Measurements from ENCODE around the gene WNT9A.
"Not testable (repeated sequence)": the region's sequence is repeated elsewhere in the genome, so short reads cannot be mapped to it uniquely, and the experiment has no call there.

The WNT9A gene

GRCh38 chr1:227947676-227948492, at the start of gene WNT9A:
TSS of gene WNT9A (minus strand) at chr1:227947932. CDS start at chr1:227947887, 45 bp downstream.
- no peak for DNase-seq (ENCODE audit: low read depth in 2 of 2, low spot score in 1 of 2)

- DNase-seq (ENCODE audit: low read depth in 2 of 2, low spot score in 1 of 2), result no peak
These were observed 48.6 kb upstream of the WNT9A start for GRCh38 chr1:227996187-227996950.

- no peak for DNase-seq (ENCODE audit: low read depth in 2 of 2, low spot score in 1 of 2)
These were observed 47.0 kb upstream of the WNT9A start for GRCh38 chr1:227994632-227995300.

- DNase-seq (ENCODE audit: low read depth in 2 of 2, low spot score in 1 of 2), result no peak
These were observed 39.4 kb upstream of the WNT9A start for GRCh38 chr1:227987181-227987580.

- not testable (repeated sequence) for DNase-seq (ENCODE audit: low read depth in 2 of 2, low spot score in 1 of 2)
These were observed 28.0 kb upstream of the WNT9A start for GRCh38 chr1:227975583-227976283.

GRCh38 chr1:227973724-227974288, 26.1 kb upstream of the WNT9A start:
- DNase-seq (ENCODE audit: low read depth in 2 of 2, low spot score in 1 of 2), result not testable (repeated sequence)

GRCh38 chr1:227972843-227973374, 25.2 kb upstream of the WNT9A start:
- not testable (repeated sequence) for DNase-seq (ENCODE audit: low read depth in 2 of 2, low spot score in 1 of 2)

- DNase-seq (ENCODE audit: low read depth in 2 of 2, low spot score in 1 of 2), result not testable (repeated sequence)
These were observed 24.5 kb upstream of the WNT9A start for GRCh38 chr1:227972283-227972679.

- DNase-seq (ENCODE audit: low read depth in 2 of 2, low spot score in 1 of 2), result not testable (repeated sequence)
These were observed 24.0 kb upstream of the WNT9A start for GRCh38 chr1:227971643-227972282.

- not testable (repeated sequence) for DNase-seq (ENCODE audit: low read depth in 2 of 2, low spot score in 1 of 2)
These were observed 23.5 kb upstream of the WNT9A start for GRCh38 chr1:227971216-227971615.

GRCh38 chr1:227970076-227970995, 22.6 kb upstream of the WNT9A start:
- DNase-seq (ENCODE audit: low read depth in 2 of 2, low spot score in 1 of 2), result not testable (repeated sequence)

- DNase-seq (ENCODE audit: low read depth in 2 of 2, low spot score in 1 of 2), result not testable (repeated sequence)
These were observed 20.1 kb upstream of the WNT9A start for GRCh38 chr1:227967815-227968214.

GRCh38 chr1:227966733-227967132, 19.0 kb upstream of the WNT9A start:
- DNase-seq (ENCODE audit: low read depth in 2 of 2, low spot score in 1 of 2), result not testable (repeated sequence)

GRCh38 chr1:227961651-227962466, 14.1 kb upstream of the WNT9A start:
- DNase-seq (ENCODE audit: low read depth in 2 of 2, low spot score in 1 of 2), result no peak

GRCh38 chr1:227959325-227959860, 11.7 kb upstream of the WNT9A start:
- no peak for DNase-seq (ENCODE audit: low read depth in 2 of 2, low spot score in 1 of 2)

GRCh38 chr1:227958617-227959324, 11.0 kb upstream of the WNT9A start:
- no peak for DNase-seq (ENCODE audit: low read depth in 2 of 2, low spot score in 1 of 2)

- no peak for DNase-seq (ENCODE audit: low read depth in 2 of 2, low spot score in 1 of 2)
These were observed 8.1 kb upstream of the WNT9A start for GRCh38 chr1:227955808-227956207.
